Neutrophil (primary cell): ENCODE measurements around the gene TRABD.

Experiments
- H3K27ac ChIP-seq: fragments of 200-600 bp; sonication (generic); 2 replicates; pipeline ENCODE4 v1.5.1; 2016; ENCODE audit warnings: mild to moderate bottlenecking, moderate library complexity
- H3K27me3 ChIP-seq: fragments of 200-600 bp; sonication (generic); 2 replicates; pipeline ENCODE4 v1.6.0; 2016; ENCODE audit warnings: mild to moderate bottlenecking
- H3K36me3 ChIP-seq: fragments of 200-600 bp; sonication (generic); 2 replicates; pipeline ENCODE4 v1.5.1; 2017
- H3K4me1 ChIP-seq, 2 experiments: fragments of 200-600 bp in 1 of 2; sonication (generic) in 1 of 2; 1 replicate in 1 of 2; 2 replicates in 1 of 2; pipeline versions ENCODE4 v1.5.1 to v1.6.1; 2013 to 2016; ENCODE audit warnings: low read depth in 1 of 2, low read length in 1 of 2, mild to moderate bottlenecking in 1 of 2, moderate library complexity in 1 of 2; ENCODE audit not compliant: control insufficient read depth in 1 of 2, insufficient read depth in 1 of 2
- H3K4me3 ChIP-seq, 2 experiments: fragments of 200-600 bp in 1 of 2; sonication (generic) in 1 of 2; 1 replicate in 1 of 2; 2 replicates in 1 of 2; pipeline ENCODE4 v1.5.1; 2013 to 2016; ENCODE audit warnings: low read depth in 1 of 2, low read length in 1 of 2, mild to moderate bottlenecking in 1 of 2, moderate library complexity in 1 of 2
- H3K9me3 ChIP-seq: fragments of 200-600 bp; sonication (generic); 2 replicates; pipeline ENCODE4 v1.5.1; 2016
- CTCF ChIP-seq: fragments of 200-600 bp; sonication (generic); IDR thresholded peaks from 2 replicates; pipeline ENCODE4 v1.5.1; 2016; ENCODE audit warnings: antibody characterized with exemption

Gene TRABD

DNA sequence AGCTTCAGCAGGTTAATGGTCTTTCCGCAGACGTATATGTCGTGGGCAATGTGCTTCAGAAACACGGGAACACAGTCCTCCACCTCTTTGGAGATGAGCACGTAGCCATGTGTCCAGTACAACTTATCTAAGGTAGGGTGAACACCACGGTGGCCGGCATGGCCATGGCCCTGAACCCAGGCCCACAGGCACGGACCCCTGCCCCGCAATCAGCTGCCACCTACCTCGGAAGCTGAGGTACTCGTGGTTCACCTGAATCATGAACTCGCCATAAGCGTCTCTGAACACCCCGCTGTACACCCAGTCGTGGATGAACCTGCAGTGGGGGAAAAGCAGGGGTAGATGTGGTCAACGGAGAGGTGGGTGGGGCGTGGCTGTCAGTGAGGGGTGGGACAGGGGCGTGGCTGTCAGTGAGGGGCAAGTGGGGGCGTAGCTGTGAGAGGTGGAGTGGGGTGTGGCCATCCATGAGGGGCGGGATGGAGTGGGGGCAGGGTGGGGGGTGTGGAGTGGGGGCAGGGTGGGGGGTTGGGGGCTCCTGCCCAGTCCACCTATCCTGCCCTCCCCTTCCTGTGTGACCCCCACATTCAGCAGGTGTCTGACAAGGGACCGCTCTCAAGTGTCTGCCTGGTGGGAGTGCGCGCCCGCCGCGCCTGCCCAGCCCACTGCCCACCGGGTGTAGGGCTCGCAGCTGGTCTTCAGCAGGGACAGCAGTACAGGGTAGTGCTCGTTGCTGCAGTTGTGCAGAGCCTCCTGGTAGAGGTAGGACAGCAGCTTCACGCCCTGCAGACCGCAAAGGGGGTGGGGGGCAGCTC lies 40.6 kb downstream of the TRABD start:
- no peak overlapping the region for H3K4me3 ChIP-seq
- H3K27ac ChIP-seq: no peak overlapping the region
- H3K9me3 ChIP-seq: no peaks in the 10 kb centered on the region
- peaks cover 84% of the 10 kb centered on the region for H3K36me3 ChIP-seq
- no peaks in the 10 kb centered on the region for H3K27me3 ChIP-seq
- no peak for TF ChIP-seq CTCF
- H3K4me1 ChIP-seq: no peaks in the 10 kb centered on the region

DNA sequence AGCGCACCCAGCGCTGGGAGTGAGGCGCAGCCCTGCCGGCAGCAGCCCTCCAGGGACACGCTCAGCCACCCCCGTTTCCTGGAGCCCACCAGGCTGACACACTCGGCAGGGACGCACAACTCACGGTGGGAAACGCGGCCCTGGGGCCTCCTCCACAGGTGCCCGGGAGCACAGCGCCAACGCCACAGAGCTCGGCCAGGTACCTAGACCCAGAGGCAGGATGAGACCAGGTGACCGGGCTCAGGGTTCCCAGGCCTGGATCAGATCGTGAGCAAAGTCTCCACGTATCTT lies 41.1 kb downstream of the TRABD start:
- TF ChIP-seq CTCF: no peak
- H3K36me3 ChIP-seq: peaks cover 78% of the 10 kb centered on the region
- H3K4me1 ChIP-seq: no peaks in the 10 kb centered on the region
- H3K27me3 ChIP-seq: no peaks in the 10 kb centered on the region
- H3K4me3 ChIP-seq: no peak overlapping the region
- no peak overlapping the region for H3K27ac ChIP-seq
- no peaks in the 10 kb centered on the region for H3K9me3 ChIP-seq

GRCh38 chr22:50227579-50228215 lies 42.0 kb downstream of the TRABD start:
- Histone ChIP-seq H3K9me3 (no peaks in the 10 kb centered on the region), H3K4me1 (no peaks in the 10 kb centered on the region), H3K27ac (no peak overlapping the region), H3K36me3 (peaks cover 72% of the 10 kb centered on the region), H3K4me3 (no peak overlapping the region), H3K27me3 (no peaks in the 10 kb centered on the region)
- no peak for TF ChIP-seq CTCF

DNA sequence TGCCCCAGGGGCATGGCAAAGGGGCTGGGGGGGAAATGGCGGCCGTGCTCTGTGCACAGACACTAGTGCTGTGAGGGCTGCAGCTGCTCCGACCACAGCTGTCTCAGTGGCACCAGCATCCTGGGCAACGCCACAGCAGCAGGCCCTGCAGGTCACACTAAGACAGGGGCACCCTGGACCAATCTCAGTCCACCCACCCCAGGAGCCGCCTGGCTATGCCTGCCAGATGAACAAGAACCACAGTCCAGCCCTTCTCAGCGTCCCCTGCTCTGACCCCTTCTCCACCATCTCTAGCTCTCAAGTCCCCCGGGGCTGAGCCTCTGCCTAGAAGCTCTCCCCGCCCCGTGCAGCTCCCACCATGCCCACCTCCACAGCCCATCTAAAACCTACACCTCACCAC lies 42.7 kb downstream of the TRABD start:
- Histone ChIP-seq H3K36me3 (peaks cover 72% of the 10 kb centered on the region), H3K27ac (no peak overlapping the region)

DNA sequence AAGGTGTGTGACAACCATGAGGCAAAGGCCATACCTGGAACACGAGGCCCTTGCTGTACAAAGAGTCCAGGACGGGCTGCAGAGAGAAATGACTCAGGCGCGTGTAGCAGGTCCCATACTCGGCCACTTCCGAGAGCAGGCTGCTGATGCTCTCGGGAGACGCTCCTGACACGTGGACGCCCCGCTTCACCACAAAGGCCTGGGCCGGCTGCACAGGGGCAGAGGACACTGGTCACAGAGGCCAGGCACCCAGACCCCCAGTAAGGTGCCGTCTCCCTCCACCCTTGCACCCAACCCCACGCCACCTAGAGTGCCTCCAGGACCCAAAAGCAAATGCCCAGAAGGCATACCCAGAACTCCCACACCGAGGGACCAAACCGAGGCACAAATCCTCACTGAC lies 43.7 kb downstream of the TRABD start:
- Histone ChIP-seq H3K36me3 (peaks cover 63% of the 10 kb centered on the region), H3K4me3 (no peak overlapping the region), H3K9me3 (no peaks in the 10 kb centered on the region), H3K4me1 (no peaks in the 10 kb centered on the region), H3K27ac (no peak overlapping the region), H3K27me3 (no peaks in the 10 kb centered on the region)
- TF ChIP-seq CTCF: no peak

More for the DNA sequence above, 42.7 kb downstream of the TRABD start:
- no peaks in the 10 kb centered on the region for H3K9me3 ChIP-seq
- no peak for TF ChIP-seq CTCF
- H3K4me3 ChIP-seq: no peak overlapping the region
- H3K4me1 ChIP-seq: no peaks in the 10 kb centered on the region
- H3K27me3 ChIP-seq: no peaks in the 10 kb centered on the region
